ENCODE results near the gene SOCS6. TPM values are rescaled to one million over a fixed set of nuclear protein-coding genes. Genes with fewer than 3 reads are reported as not detected.

Gene SOCS6
- polyA plus RNA-seq, 2 of the 4 experiments (the other 2 are of a cell fraction): 31.2 to 88.2 TPM

- no peak for DNase-seq (ENCODE audit: low read depth in 1 of 2, low spot score in 1 of 2)
- Histone ChIP-seq H3K27ac (peak overlapping the region; percentile 27 to 83; a peak in 4 of 6 replicates), H3K4me2 (peak overlapping the region; percentile 97), H3K4me1 (peaks cover 79% of the 10 kb centered on the region), H3K9me3 (no peaks in the 10 kb centered on the region), H3K4me3 (no peak overlapping the region)
- 81% methylated on average over 8 of the region's 8 CpGs for WGBS (ENCODE audit: missing lambda C conversion rate)
- no peak for ATAC-seq
- CTCF ChIA-PET: interaction anchor here (0.6 to 1.5 kb wide), 2 partner anchors 10 to 133 kb away, joined by 3 read pairs; no protein-coding TSS in a partner anchor
- FAIRE-seq: no peak
- TF ChIP-seq HOXB5 (CRISPR knock-in tag; IDR thresholded peaks at IDR 0.05) (no peak), ATOH8 (CRISPR knock-in tag; IDR thresholded peaks at IDR 0.05; ENCODE audit: low read depth) (no peak), CEBPB (IDR thresholded peaks at IDR 0.05) (no peak), RARB (CRISPR knock-in tag; IDR thresholded peaks at IDR 0.05) (no peak), EHMT2 (IDR thresholded peaks at IDR 0.05; ENCODE audit: low read depth) (no peak), E2F6 (IDR thresholded peaks at IDR 0.05; ENCODE audit: borderline replicate concordance, low read depth) (no peak), ZFP36 (IDR thresholded peaks at IDR 0.05; ENCODE audit: borderline replicate concordance, partially characterized antibody) (no peak), ZNF302 (CRISPR knock-in tag; IDR thresholded peaks at IDR 0.05) (no peak), ELK1 (IDR thresholded peaks at IDR 0.05; ENCODE audit: low read depth, low read length) (no peak), EHF (CRISPR knock-in tag; IDR thresholded peaks at IDR 0.05) (no peak), NR3C1 (IDR thresholded peaks at IDR 0.05) (no peak), HDAC2 (IDR thresholded peaks at IDR 0.05) (no peak), MAZ (IDR thresholded peaks at IDR 0.05; ENCODE audit: borderline replicate concordance, low read depth, low read length) (no peak)
- POLR2A ChIA-PET: interaction anchor here (1.5 kb wide), 1 partner anchor 74 kb away, joined by 4 read pairs; no protein-coding TSS in a partner anchor
These were observed 10.5 kb downstream of the SOCS6 start for GRCh38 chr18:70299393-70299792.

GRCh38 chr18:70301667-70302066 lies 12.8 kb downstream of the SOCS6 start:
- TF ChIP-seq GATA3 (IDR thresholded peaks at IDR 0.05; ENCODE audit: borderline replicate concordance) (no peak), POLR2A (IDR thresholded peaks at IDR 0.05; ENCODE audit: low read length) (no peak), TP53 (CRISPR knock-in tag; IDR thresholded peaks at IDR 0.05) (no peak), RAD21 (conservative IDR thresholded peaks at IDR 0.05 in 1 of 2, IDR thresholded peaks at IDR 0.05 in 1 of 2) (no peak), E2F6 (IDR thresholded peaks at IDR 0.05; ENCODE audit: borderline replicate concordance, low read depth) (no peak), ZC3H11A (IDR thresholded peaks at IDR 0.05) (no peak), RCOR1 (IDR thresholded peaks at IDR 0.05; ENCODE audit: low read depth, low read length) (no peak)
- ATAC-seq (peak in 1 of 2 experiments; percentile 14; a peak in 2 of 6 replicates), FAIRE-seq (no peak), DNase-seq (ENCODE audit: low read depth in 1 of 2, low spot score in 1 of 2) (no peak)
- H3K4me2 ChIP-seq: peak overlapping the region; percentile 51
- ChIA-PET POLR2A (no interaction called here), CTCF (no interaction called here)
- H3K27ac ChIP-seq: peak overlapping the region in 1 of 2 experiments; percentile 78; a peak in 4 of 6 replicates
- no peaks in the 10 kb centered on the region for H3K9me3 ChIP-seq
- H3K4me1 ChIP-seq: peaks cover 65% of the 10 kb centered on the region
- WGBS (ENCODE audit: missing lambda C conversion rate): 90% methylated on average over 5 of the region's 5 CpGs
- H3K4me3 ChIP-seq: no peak overlapping the region

GRCh38 chr18:70308555-70309294 lies 19.9 kb downstream of the SOCS6 start:
- 86% methylated on average over 1 of the region's 1 CpG for WGBS (ENCODE audit: missing lambda C conversion rate)
- H3K9me3 ChIP-seq: peaks cover 12% of the 10 kb centered on the region; the same call in 2 of the 3 replicates
- H3K4me1 ChIP-seq: peaks cover 48% of the 10 kb centered on the region
- no peak overlapping the region for H3K4me3 ChIP-seq
- POLR2A ChIA-PET: no interaction called here
- FAIRE-seq: no peak
- no peak overlapping the region for H3K4me2 ChIP-seq
- ATAC-seq: no peak
- H3K27ac ChIP-seq: no peak overlapping the region
- DNase-seq (ENCODE audit: low read depth in 1 of 2, low spot score in 1 of 2): no peak
- CTCF ChIA-PET: no interaction called here
- TF ChIP-seq NR3C1 (IDR thresholded peaks at IDR 0.05) (no peak), HDAC2 (IDR thresholded peaks at IDR 0.05) (no peak), TFCP2L1 (CRISPR knock-in tag; IDR thresholded peaks at IDR 0.05) (no peak), BCL3 (IDR thresholded peaks at IDR 0.05) (no peak), HOXB5 (CRISPR knock-in tag; IDR thresholded peaks at IDR 0.05) (no peak), ZFP36 (IDR thresholded peaks at IDR 0.05; ENCODE audit: borderline replicate concordance, partially characterized antibody) (no peak), FOSL2 (IDR thresholded peaks at IDR 0.05) (no peak), FOSL2 (CRISPR knock-in tag; IDR thresholded peaks at IDR 0.05) (no peak), HOXB13 (CRISPR knock-in tag; IDR thresholded peaks at IDR 0.05; ENCODE audit: low read depth) (no peak), ELK1 (IDR thresholded peaks at IDR 0.05; ENCODE audit: low read depth, low read length) (no peak), MYC (IDR thresholded peaks at IDR 0.05; ENCODE audit: borderline replicate concordance, low read length) (no peak), ATOH8 (CRISPR knock-in tag; IDR thresholded peaks at IDR 0.05; ENCODE audit: low read depth) (no peak)

Data from A549 (cell line).